MM.1S (cell line): ENCODE measurements around the gene PUS3.

Experiments
- DNase-seq: peaks from one replicate; pipeline ENCODE4 v3.0.0-alpha.2; 2015
- H2AFZ ChIP-seq: fragments of 300-600 bp; sonication (generic); 2 replicates; pipeline ENCODE4 v1.6.0; 2016; ENCODE audit warnings: antibody characterized with exemption, low read length
- H3F3A ChIP-seq: fragments of 300-600 bp; sonication (generic); 2 replicates; pipeline ENCODE4 v1.6.1; 2016; ENCODE audit warnings: mild to moderate bottlenecking, antibody characterized with exemption, low read length, moderate library complexity, mixed read lengths; ENCODE audit not compliant: insufficient read depth
- H3K27ac ChIP-seq: fragments of 300-600 bp; sonication (generic); 2 replicates; pipeline ENCODE4 v1.5.1; 2016; ENCODE audit warnings: mild to moderate bottlenecking, low read length
- H3K27me3 ChIP-seq: fragments of 300-600 bp; sonication (generic); replicated peaks from 2 replicates; pipeline ENCODE4 v1.6.0; 2016; ENCODE audit warnings: low read length; ENCODE audit not compliant: insufficient read depth
- H3K36me3 ChIP-seq: fragments of 300-600 bp; sonication (generic); replicated peaks from 2 replicates; pipeline ENCODE4 v1.6.1; 2016; ENCODE audit warnings: mild to moderate bottlenecking, low read length, mixed read lengths; ENCODE audit not compliant: insufficient read depth
- H3K4me1 ChIP-seq: fragments of 300-600 bp; sonication (generic); 2 replicates; pipeline ENCODE4 v1.6.1; 2016; ENCODE audit warnings: low read length, mixed read lengths
- H3K4me2 ChIP-seq: fragments of 300-600 bp; sonication (generic); 2 replicates; pipeline ENCODE4 v1.6.0; 2016; ENCODE audit warnings: low read depth, low read length
- H3K4me3 ChIP-seq: fragments of 300-600 bp; sonication (generic); 2 replicates; pipeline ENCODE4 v1.5.1; 2016; ENCODE audit warnings: low read length, mixed read lengths
- H3K79me2 ChIP-seq: fragments of 300-600 bp; sonication (generic); 2 replicates; pipeline ENCODE4 v1.6.1; 2016; ENCODE audit warnings: mixed run types, low read length, mixed read lengths
- H3K9ac ChIP-seq: fragments of 300-600 bp; sonication (generic); 2 replicates; pipeline ENCODE4 v1.6.1; 2016; ENCODE audit warnings: low read length, mixed read lengths
- H3K9me2 ChIP-seq: fragments of 300-600 bp; sonication (generic); replicated peaks from 2 replicates; pipeline ENCODE4 v1.6.1; 2016; ENCODE audit warnings: mild to moderate bottlenecking, low read length, mixed read lengths; ENCODE audit not compliant: insufficient read depth
- H3K9me3 ChIP-seq: fragments of 300-600 bp; sonication (generic); replicated peaks from 2 replicates; pipeline ENCODE4 v1.6.1; 2016; ENCODE audit warnings: mild to moderate bottlenecking, low read length, mixed read lengths; ENCODE audit not compliant: insufficient read depth
- H4K20me1 ChIP-seq: fragments of 300-600 bp; sonication (generic); 2 replicates; pipeline ENCODE4 v1.6.1; 2016; ENCODE audit warnings: mild to moderate bottlenecking, low read length, moderate library complexity, mixed read lengths; ENCODE audit not compliant: insufficient read depth
- EZH2 ChIP-seq: fragments of 300-600 bp; sonication (generic); optimal IDR thresholded peaks from 2 replicates; pipeline ENCODE3; 2017; ENCODE audit warnings: low read depth, mild to moderate bottlenecking, antibody characterized with exemption, low read length, mixed read lengths
- EZH2phosphoT487 ChIP-seq: fragments of 300-600 bp; sonication (generic); IDR thresholded peaks from 2 replicates; pipeline ENCODE4 v1.6.1; 2018; ENCODE audit warnings: antibody characterized with exemption, low read length
- TF ChIP-seq, protein P1 (sequence below): fragments of 300-600 bp; sonication (generic); IDR thresholded peaks from 2 replicates; pipeline ENCODE4 v1.5.1; 2016; ENCODE audit warnings: antibody characterized with exemption, low read length, mixed read lengths

PUS3 gene

GRCh38 chr11:125945797-125946520 is 43.0 kb upstream of the PUS3 start, which contains the start of gene VSIG10L2:
VSIG10L2 (plus strand) TSS chr11:125946044; CDS start chr11:125946056, 12 bp downstream.
- H3K9me2 ChIP-seq, result no peaks in the 10 kb centered on the region
- H3K27me3 ChIP-seq, result no peaks in the 10 kb centered on the region
- no peak within 1 kb of the TSS for H3K4me2 ChIP-seq
- H3K79me2 ChIP-seq, result no peaks in the 10 kb centered on the region
- no peaks in the 10 kb centered on the region for H3K9me3 ChIP-seq
- H3K36me3 ChIP-seq, result no peaks in the 10 kb centered on the region
- H3K27ac ChIP-seq, result no peak within 1 kb of the TSS
- no peak within 1 kb of the TSS for H3K9ac ChIP-seq
- H2AFZ ChIP-seq, result no peak within 1 kb of the TSS
- H3F3A ChIP-seq, result no peaks in the 10 kb centered on the region
- no peaks in the 10 kb centered on the region for H4K20me1 ChIP-seq
- H3K4me3 ChIP-seq, result no peak within 1 kb of the TSS
- peaks cover 5% of the 10 kb centered on the region for H3K4me1 ChIP-seq
- TF ChIP-seq, protein P1, sequence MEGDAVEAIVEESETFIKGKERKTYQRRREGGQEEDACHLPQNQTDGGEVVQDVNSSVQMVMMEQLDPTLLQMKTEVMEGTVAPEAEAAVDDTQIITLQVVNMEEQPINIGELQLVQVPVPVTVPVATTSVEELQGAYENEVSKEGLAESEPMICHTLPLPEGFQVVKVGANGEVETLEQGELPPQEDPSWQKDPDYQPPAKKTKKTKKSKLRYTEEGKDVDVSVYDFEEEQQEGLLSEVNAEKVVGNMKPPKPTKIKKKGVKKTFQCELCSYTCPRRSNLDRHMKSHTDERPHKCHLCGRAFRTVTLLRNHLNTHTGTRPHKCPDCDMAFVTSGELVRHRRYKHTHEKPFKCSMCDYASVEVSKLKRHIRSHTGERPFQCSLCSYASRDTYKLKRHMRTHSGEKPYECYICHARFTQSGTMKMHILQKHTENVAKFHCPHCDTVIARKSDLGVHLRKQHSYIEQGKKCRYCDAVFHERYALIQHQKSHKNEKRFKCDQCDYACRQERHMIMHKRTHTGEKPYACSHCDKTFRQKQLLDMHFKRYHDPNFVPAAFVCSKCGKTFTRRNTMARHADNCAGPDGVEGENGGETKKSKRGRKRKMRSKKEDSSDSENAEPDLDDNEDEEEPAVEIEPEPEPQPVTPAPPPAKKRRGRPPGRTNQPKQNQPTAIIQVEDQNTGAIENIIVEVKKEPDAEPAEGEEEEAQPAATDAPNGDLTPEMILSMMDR, result no peak
- TF ChIP-seq EZH2 (no peak), EZH2phosphoT487 (no peak)
- no peak for DNase-seq

DNA sequence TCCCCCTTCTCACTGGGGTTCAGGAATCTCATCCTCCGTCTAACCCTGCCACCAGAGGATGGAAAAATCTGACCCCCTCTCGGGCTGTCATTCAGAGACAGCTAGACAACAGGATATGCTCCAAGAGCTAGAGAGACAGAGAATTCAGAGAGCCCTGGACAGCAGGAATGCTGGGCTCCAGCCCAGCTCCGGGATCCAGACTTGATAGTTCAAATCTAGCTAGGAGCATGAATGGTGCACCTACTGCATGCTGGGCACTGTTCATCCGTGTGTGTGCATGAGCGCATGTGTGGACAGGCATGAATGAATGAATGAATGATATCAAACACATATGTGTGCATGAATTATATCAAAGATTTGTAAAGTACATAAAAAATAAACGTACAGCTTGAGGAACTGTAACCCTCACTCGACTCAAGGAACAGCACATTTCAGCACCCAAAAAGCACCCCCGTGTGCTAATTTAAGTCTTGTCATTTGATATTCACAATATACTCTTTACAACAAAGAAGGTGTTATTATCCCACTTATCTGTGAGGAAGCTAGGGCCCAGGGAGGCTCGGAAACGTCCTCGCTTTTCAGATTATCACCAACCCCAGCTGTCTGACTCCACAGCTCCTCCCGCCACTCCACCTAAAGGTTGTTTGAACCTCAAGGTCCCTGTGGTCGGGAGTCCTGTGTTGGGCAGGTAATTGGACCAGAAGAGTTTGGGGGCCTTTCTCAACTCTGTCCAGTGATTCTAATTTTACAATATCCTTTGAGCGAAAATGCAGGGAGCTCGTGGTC is 42.2 kb upstream of the PUS3 start:
- TF ChIP-seq EZH2, result no peak
- TF ChIP-seq, protein P1, result no peak
- no peak for TF ChIP-seq EZH2phosphoT487
- Histone ChIP-seq H3K27me3 (no peaks in the 10 kb centered on the region), H4K20me1 (no peaks in the 10 kb centered on the region), H3K4me1 (peaks cover 5% of the 10 kb centered on the region), H3K36me3 (no peaks in the 10 kb centered on the region), H3F3A (no peaks in the 10 kb centered on the region), H3K4me3 (no peak overlapping the region), H3K4me2 (no peak overlapping the region), H2AFZ (no peak overlapping the region), H3K9me2 (no peaks in the 10 kb centered on the region), H3K9me3 (no peaks in the 10 kb centered on the region), H3K9ac (no peak overlapping the region), H3K27ac (no peak overlapping the region), H3K79me2 (no peaks in the 10 kb centered on the region)
- DNase-seq, result no peak

DNA sequence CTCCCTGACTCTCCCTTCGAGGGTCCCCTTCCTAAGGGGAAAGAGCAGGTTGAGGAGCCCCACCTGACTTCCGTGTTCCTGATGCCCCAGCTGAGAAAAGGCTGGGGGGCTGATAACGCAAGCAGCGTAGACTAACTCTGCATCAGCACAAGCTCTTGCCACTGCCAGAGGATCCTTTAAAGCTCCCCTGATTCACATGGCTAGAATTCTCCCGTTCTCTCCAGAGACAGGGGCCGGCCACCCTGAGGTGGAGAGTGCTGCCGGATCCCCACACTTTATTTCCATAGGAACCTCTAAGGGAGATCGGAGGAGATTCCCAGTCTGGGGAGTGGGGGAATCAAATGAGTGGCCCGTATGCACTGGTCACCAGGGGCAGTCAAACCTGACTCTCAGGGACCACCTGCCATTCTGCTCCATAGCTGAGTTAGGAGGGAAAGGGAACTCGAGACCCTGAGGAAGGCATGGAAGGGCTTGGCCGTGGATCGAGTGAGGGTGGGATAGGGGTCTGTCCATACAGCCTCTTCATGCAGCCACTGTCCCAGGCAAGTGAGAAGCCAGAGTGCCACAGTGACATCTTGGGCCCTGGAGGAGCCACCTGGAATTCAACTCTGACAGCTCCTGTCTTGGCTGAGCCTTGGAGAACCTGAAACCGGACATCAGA is 41.5 kb upstream of the PUS3 start:
- TF ChIP-seq, protein P1, result no peak
- TF ChIP-seq EZH2phosphoT487, result no peak
- no peak for TF ChIP-seq EZH2
- Histone ChIP-seq H3K36me3 (no peaks in the 10 kb centered on the region), H3K9ac (no peak overlapping the region), H3K4me1 (peaks cover 5% of the 10 kb centered on the region), H3K9me2 (no peaks in the 10 kb centered on the region), H3K4me3 (no peak overlapping the region), H3K9me3 (no peaks in the 10 kb centered on the region), H3K27ac (no peak overlapping the region), H3F3A (no peaks in the 10 kb centered on the region), H3K4me2 (no peak overlapping the region), H4K20me1 (no peaks in the 10 kb centered on the region), H2AFZ (no peak overlapping the region), H3K79me2 (no peaks in the 10 kb centered on the region), H3K27me3 (no peaks in the 10 kb centered on the region)
- DNase-seq, result no peak
